ENCODE results near the gene ZIC1.

ZIC1 gene

DNA sequence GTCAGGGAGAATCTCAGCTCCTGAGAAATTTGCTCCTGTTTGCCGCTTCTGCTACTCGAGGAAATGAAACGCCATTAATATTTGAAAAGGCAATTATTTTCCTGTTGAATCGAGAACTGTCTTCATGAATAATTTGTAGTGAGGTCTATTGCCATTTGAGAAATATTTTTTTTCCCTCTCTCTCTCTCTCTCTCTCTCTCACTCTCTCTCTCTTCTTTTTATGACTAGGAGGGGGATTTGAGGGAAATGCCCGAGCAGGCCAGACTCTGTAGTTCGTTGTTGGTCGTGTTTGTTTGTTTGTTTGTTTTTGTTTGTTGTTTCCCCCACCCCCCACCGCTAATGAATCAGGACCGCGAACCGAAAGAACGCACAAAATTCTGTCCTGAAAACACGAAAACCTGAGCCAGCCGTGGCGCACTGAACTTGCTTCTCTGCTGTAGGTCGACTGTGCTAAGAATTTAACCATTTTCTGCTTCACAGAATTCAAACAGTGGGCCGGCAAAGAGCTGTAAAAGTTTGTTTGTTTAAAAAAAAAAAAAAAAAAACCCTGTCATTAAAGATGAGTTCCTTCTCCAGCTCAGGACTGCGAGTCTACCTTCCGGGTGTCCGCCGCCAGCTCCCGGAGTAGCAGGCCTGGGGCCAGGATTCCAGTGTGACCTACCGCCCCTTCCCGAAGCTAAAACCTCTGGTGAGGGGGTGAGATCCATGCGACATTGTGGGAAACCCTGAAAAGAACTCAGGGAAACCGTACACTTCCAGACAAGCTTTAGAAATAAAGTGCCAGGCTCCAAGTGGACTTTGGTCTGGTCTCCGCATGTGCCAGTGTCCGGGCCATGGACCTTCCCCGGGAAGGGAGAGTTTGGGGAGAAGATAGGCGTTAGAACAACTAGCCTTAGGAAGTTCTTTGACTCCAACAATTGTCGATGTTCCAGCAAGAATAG, 15.0 kb upstream of the ZIC1 start:
- peak overlapping the region; percentile 48 for H3K27ac ChIP-seq
- no peak for TF ChIP-seq ZFX (IDR thresholded peaks at IDR 0.05)
- TF ChIP-seq, protein P1, sequence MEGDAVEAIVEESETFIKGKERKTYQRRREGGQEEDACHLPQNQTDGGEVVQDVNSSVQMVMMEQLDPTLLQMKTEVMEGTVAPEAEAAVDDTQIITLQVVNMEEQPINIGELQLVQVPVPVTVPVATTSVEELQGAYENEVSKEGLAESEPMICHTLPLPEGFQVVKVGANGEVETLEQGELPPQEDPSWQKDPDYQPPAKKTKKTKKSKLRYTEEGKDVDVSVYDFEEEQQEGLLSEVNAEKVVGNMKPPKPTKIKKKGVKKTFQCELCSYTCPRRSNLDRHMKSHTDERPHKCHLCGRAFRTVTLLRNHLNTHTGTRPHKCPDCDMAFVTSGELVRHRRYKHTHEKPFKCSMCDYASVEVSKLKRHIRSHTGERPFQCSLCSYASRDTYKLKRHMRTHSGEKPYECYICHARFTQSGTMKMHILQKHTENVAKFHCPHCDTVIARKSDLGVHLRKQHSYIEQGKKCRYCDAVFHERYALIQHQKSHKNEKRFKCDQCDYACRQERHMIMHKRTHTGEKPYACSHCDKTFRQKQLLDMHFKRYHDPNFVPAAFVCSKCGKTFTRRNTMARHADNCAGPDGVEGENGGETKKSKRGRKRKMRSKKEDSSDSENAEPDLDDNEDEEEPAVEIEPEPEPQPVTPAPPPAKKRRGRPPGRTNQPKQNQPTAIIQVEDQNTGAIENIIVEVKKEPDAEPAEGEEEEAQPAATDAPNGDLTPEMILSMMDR (conservative IDR thresholded peaks at IDR 0.05) = no peak

DNA sequence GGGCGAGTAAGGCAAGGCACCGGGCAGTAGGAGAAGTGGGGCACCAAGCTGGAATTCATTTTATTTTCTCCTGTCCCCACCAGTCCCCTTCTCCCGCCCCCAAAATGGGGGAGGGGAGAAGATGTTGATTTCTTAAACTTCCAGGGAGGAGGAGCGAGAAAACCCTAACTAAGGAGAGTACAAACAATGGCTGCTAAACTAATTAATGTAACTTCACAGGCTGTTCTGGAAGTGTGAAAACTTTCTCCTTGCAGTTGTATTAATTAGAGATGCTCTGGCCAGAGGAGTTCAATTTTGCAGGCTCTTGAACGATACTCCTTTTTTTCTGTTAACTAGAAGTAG, 14.3 kb upstream of the ZIC1 start:
- H3K27ac ChIP-seq = peak overlapping the region; percentile 48
- no peak for TF ChIP-seq ZFX (IDR thresholded peaks at IDR 0.05)
- TF ChIP-seq, protein P1 (conservative IDR thresholded peaks at IDR 0.05) = no peak

- no peak overlapping the region for H3K27ac ChIP-seq
- TF ChIP-seq, protein P1 (conservative IDR thresholded peaks at IDR 0.05) = no peak
- TF ChIP-seq ZFX (IDR thresholded peaks at IDR 0.05) = no peak
These were observed 13.1 kb upstream of the ZIC1 start for GRCh38 chr3:147395899-147396711.

GRCh38 chr3:147396712-147397046, 12.5 kb upstream of the ZIC1 start:
- no peak overlapping the region for H3K27ac ChIP-seq
- TF ChIP-seq, protein P1 (conservative IDR thresholded peaks at IDR 0.05) = no peak
- TF ChIP-seq ZFX (IDR thresholded peaks at IDR 0.05) = no peak

DNA sequence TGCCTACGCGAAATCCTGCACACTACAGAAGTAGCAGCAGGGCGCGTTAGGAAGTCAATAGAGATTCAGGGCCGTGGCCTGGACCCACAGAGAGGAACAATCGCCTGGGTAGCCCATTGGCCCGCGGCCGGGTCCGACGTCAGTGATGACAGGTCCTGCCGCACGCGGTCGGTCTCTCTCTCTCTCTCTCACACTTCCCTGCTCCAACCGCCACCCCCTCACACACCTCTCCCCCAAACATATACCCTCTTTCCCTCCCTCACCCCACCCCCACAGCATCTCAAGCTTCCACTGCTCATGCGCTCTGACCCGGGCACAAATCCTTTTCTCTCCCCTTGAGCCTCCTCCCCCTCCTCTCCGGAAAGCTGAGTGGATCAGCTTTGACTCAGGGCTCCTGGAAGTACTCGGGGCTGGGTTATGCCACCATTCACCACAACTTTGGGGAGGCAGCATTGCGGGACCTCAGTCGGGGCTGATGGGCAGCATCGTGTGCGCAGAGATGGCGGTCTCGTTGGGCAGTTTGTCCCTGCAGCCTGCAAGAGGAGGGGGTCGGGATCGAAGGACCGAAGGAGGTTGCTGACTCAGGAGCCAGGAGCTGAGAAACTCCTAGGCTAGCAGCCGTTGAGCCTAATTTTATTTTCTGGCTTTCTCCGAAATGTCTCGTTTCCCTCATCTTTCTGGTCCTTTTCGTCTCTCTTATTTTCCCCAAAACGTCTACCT, 11.8 kb upstream of the ZIC1 start:
- H3K27ac ChIP-seq = no peak overlapping the region
- TF ChIP-seq ZFX (IDR thresholded peaks at IDR 0.05) = no peak
- TF ChIP-seq, protein P1 (conservative IDR thresholded peaks at IDR 0.05) = no peak

DNA sequence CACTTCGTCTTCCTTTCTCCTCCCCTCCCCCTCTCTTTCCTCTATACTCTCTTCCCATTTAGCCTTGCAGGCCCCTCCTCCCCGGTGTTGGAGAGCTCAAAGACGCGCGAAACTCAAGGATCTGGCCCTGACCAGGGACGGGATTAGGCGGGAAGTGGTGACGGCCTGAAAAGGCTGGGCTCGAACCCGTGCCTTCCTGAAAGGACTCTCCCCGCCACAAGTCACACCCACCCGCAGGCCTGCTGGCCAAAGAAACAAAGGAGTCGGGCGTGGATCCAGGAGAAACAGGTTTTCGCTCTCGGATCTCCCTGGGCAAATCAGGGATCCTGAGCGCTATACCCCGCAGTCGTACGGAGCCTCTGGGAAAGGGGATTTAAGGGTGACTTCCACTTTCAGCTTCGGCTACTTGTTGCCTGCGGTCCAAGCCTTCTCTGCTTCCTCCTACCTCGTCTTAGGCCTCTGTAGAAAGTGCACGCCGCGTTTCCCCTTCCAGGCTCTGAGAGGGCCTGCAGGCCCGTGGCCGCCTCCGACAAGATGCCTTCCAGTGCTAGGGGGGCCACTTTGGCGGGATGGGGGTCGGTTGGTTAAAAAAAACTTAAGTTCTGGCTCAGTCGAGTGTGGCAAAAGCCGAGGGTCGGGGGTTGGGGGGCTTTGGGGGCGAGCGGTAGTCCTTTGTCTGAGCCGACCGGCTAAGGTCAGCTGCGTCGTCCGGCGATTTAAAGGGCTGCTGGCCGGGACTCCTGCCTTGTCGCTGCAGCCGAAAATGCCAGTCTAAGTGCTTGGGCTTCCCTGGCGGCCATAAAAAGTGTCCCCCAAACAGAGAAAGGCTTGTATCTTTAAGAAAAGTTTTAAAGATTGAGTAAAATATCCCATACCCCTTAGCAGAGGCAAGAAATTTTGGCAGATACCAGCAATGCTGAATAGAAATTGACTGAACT, 11.0 kb upstream of the ZIC1 start:
- TF ChIP-seq ZFX (IDR thresholded peaks at IDR 0.05) = no peak
- TF ChIP-seq, protein P1 (conservative IDR thresholded peaks at IDR 0.05) = no peak
- H3K27ac ChIP-seq = no peak overlapping the region
